ENCODE data around the gene TNFAIP2.
"Not testable (repeated sequence)": the region's sequence is repeated elsewhere in the genome, so short reads cannot be mapped to it uniquely, and the experiment has no call there.

The TNFAIP2 gene

DNA sequence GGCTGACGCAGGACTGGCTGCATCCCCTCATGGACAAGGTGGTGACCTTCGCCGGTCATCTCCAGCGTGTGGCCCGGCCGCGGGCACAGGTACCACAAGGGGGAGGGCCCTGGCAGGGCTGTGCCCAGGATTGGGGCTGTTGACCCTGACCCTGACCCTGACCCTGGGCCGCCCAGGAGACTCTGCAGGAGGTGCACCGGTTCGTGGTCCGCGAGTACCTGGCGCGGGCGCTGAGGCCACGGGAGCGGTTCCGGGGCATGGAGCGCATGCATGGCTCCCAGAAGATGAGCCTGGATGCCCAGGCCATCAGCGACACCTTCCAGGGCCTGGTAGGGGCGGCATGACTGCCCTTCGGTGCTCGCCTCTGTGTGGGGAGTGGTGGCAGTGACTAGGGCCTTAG is 15.8 kb upstream of the TNFAIP2 start:
- DNase-seq (ENCODE audit: low read depth in 3 of 3) = no peak

DNA sequence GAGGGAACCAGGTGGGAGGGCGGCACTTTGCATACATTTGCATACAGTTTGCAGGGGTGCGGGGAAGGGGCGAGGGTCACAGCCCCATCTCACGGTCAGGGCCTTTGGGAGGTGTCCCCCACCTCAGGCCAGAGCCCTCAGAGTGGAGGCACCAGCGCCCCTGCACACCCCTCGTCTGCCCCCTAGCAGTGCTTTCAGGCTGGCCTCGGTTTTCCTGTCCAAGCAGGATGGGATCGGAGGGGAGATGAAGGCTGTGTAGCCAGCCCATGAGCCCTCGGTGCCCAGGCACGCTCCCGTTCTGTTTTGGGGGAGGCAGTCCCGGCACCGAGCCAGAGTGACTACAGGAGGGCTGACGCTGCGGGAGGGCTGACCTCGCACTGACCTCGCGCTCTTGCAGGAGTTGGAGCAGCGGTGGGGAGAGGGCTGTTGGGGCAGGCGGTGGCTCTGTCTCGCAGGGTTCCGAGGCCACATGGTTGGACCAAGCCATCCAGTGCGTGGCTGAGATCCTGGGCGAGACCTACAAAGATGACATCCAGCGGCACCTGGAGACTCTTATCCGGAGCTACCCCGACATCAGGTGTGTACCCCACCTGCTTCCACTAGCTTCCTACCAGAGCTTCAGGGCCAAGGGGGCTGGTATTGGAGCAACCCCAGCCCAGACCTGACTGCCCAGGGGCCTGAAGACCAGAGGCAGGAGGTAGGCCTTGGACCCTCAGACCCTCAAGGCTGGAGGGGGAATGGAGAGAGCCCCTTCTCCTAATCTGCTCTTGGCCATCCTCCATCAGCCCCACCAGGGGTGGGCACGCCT is 15.1 kb upstream of the TNFAIP2 start:
- no peak for DNase-seq (ENCODE audit: low read depth in 3 of 3)

DNA sequence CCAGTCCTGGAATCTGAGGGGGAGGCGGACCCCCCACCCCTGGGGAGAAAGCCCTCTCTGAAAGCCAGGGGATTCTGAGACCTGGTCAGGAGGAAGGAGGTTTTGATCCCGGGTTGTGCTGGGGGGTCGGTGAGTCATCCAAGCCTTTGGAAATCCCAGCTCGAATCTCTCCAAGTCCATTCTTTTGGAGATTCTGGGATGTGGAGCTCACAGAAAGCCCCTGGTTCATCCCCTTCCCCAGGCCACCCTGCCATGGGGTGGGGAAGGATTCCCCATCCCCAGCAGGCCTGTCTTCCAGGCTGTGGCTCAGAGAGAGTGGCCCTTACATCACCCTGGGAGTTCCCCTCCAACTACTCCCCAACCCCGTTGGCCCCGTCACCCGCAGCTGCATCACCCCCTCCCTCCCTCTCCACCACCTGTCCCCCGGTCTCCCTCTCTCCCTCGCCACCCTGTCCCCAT is 14.5 kb upstream of the TNFAIP2 start:
- DNase-seq (ENCODE audit: low read depth in 3 of 3) = no peak

DNA sequence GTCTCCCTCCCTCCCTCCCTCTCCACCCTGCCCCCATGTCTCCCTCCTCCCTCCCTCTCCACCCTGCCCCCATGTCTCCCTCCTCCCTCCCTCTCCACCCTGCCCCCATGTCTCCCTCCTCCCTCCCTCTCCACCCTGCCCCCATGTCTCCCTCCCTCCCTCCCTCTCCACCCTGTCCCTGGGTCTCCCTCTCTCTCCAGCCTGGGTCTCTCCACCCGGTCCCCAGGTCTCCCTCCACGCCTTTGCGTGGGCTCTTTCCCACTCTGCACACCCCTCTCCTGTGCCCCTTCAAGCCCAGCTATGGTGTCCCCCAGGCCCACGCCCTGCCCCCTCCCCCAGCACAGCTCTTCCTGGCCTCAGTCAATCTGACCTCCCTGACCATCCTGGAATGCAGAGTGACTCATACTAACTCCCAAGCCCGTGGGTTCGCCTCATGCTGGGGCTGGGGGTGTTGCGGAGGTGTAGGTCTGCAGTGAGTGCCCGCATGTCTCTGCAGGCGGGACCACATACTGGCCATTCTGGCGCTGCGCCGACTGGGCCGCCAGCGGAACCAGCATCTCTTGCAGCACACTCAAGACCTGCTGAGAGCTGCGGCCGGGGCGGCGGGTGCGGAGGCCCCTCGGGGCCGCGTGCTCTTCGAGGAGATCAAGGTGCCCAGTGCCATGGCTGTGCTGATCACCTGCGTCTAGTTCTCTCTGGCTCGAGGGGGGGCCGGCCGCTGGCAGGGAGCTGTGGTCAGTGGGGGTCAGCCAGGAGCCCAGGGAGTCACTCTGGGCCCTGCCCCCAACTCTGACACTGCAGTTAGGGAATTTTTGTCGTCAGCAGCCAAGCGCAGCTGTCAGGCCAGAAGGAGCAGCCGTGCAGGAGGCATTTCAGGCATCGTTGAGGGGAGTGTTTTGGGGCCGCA is 13.5 kb upstream of the TNFAIP2 start:
- DNase-seq (ENCODE audit: low read depth in 3 of 3) = no peak

DNA sequence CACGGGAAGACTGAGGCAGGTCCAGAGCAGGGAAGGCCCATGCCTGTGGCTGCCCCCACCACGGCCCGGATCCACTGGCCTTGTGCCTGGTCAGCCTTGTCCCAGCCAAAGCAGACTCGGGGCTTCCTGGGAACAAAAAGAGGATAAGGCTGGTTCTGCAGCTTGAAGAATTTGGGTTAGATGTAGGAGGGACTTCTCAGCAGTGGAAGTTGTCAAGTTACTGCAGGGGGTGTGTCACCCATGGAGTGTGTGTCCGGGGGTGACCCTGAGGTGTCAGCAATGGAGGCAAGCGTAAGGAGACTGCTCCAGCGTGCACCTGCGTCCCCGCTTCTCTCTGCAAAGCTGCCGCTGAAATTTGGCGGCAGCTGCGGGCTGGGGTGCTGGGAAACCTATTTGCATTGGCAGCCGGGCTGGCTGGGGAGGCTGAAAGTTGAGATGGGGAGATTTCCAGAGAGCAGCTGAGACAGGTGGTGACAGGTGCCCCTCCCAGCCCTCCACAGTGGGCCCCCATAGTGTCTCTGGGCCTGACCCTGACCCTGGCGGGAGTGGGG is 12.5 kb upstream of the TNFAIP2 start:
- DNase-seq (ENCODE audit: low read depth in 3 of 3) = no peak

DNA sequence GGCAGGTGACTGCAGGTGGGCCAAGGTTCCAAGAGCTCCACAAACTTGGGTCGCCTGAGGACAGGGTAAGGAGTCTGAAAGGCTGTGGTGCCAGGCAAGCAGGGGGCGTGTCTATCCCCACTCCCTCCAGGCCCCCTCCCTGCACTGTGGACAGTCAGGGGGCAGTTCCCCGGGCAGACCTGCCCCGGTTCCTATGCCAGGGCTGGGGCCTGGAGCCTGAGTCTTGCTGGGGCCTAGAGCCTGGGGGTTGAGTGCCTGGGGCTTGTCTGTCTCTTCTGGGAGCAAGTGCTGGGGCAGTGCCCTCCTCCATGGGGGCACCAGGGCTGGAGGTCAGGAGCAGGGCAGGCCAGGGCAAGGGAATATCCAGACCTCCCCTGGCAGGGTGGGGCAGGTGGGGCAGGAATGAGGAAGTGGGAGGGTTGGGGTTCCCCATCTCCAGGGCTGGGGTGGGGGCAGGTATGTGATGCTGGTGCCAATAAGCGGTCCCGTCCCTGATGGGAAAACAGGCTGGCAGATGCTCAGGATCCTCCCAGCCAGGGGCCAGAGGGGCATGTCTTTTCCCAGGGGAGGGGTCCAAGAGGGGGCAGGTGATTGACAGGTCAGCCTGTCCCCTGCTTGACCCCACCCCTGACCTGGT is 11.9 kb upstream of the TNFAIP2 start:
- no peak for DNase-seq (ENCODE audit: low read depth in 3 of 3)

DNA sequence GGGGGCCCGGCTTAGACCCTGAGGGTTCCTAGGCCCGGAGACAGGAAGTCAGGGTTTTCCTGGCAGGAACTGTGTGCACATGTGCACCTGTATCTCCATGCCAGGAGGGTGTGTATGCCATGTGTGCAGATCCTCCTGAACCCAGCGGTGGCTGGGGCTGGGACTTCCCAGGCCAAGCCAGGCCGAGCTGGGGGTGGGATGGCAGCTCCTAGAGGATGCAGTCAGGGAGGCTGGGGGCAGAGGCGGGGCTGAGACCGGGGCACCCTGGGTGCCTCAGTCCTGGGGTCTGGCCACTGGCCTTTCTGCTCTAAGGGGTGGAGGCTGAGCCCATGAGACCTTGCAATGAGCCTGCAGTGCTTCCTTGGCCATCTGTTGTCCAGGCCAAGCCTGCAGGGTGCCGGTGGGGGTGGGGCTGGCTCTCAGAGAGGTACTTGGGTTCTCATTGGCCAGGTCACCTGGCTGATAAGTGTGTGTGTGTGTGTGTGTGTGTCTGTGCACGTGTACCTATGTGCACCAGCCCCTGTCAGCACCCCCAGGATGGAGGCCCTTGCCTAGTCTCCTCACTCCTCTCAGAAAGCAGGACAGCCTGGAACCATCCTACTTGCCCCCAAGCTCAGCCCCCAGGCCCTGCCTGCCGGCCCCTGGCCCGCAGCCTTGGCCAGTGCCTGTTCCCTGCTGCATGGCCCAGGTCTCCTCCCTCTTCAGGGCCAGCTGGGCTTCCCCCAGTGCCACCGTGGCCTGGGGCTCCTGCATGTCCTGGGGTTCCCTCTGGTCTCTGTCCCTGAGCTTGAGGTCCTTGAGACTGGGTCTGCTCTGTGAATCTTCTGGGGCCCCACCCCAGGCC is 10.6 kb upstream of the TNFAIP2 start:
- no peak for DNase-seq (ENCODE audit: low read depth in 3 of 3)

DNA sequence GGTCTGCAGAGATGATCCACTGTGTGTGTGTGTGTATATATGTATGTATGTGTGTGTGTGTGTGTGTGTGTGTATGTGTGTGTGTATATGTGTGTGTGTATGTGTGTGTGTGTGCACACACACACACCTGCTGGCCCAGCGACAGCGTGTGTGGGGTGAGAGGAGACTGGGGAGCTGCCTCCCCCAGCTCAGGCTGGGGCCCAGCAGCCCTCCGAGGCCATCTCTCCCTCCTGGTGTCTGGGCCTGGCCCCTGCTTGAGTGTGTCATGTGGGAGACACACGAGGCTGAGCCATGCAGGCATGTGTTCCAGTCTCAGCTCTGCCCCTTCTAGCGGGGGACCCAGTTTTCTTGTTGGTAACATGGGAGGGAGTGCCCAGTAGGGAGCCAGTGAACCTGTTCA is 10.0 kb upstream of the TNFAIP2 start:
- DNase-seq (ENCODE audit: low read depth in 3 of 3) = no peak

DNA sequence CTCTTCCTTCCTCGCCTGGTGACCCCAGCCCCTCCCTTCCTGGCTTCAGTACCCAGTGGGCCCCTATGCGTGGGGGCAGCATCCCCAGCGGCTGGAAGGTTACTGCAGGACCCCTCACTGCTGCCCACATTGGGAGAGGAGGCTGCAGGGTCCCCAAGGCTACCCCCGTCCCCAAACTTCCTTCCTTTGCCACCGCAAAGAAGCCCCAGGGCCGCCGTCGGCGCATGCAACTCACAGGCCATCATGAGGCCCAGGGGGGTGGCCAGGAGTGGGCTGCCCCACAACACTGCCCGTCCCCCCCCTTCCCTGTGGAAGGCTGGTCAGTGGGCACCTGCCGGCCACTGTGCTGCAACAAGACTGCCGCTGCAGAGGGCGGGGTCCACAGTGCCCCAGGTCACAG is 9.5 kb upstream of the TNFAIP2 start:
- no peak for DNase-seq (ENCODE audit: low read depth in 3 of 3)

DNA sequence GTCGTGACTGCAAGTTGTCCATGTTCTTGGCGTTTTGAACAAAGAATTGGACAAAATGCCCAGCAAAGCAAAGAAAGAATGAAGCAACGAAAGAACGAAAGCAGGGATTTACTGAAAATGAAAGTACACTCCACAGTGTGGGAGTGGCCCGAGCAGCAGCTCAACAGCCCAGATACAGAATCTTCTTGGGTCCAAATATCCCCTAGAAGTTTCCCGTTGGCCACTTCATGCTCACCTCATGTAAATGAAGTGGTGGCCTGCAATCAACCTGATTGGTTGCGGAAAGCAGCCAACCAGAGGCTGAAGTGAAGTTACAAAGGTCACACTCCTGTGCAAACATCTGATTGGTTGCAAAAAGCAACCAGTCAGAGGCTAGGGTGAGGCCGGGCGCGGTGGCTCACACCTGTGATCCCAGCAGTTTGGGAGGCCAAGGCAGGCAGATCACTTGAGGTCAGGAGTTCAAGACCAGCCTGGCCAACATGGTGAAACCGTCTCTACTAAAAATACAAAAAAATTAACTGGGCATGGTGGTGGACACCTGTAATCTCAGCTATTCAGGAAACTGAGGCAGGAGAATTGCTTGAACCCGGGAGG is 8.1 kb upstream of the TNFAIP2 start:
- not testable (repeated sequence) for DNase-seq (ENCODE audit: low read depth in 3 of 3)

DNA sequence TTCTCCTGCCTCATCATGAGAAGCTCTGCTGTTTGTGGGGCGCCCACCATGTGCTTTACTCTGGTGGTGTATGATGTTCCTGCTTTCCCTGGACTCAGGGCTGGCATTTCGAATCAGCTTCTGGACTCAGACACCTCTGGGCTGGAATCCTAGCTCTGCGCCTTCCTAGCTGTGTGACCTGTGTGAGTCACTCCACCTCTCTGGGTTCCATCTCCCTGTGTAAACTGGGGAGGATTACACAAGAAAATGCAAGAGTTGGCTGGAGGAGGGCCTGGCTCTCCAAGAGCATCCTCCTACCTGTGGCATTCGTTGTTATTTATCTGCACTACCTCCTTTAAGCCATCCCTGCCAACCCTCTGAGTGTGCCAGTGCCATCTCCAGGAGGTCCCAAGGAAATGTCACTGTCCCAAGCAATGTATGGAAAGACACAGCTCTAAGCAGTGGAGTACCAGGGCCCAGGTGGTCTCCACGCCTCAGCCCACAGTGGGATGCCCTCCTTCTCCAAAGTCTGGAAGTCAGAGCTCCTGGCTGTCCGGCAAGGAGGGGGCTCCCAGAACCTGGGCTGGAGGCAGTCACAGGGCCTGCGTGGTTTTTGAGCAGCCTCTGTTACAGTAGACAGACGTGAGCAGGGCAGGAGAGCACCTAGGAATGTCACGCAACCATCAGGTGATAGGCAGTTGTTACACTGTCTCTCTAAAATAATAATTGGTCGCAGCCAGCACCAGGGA is 7.3 kb upstream of the TNFAIP2 start:
- DNase-seq (ENCODE audit: low read depth in 3 of 3) = no peak

DNA sequence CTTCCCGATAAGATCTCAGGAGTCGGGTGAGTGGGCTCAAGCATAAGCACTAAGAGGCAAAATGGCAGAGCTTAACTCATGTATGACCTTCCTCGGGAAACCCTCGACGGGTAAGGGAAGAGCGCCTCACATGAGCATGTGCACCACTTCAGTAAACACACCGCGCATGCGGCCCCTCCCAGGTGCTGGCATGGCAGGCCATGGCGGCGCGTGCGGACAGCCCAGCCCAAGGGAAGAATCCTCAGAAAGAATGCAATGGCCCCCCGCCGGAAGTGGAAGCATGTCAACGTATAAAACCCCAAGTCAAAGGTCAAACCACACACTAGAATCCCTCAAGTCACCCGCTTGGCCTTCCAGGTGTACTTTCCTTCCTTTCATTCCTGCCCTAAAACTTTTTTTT is 6.6 kb upstream of the TNFAIP2 start:
- DNase-seq (ENCODE audit: low read depth in 3 of 3) = no peak

DNA sequence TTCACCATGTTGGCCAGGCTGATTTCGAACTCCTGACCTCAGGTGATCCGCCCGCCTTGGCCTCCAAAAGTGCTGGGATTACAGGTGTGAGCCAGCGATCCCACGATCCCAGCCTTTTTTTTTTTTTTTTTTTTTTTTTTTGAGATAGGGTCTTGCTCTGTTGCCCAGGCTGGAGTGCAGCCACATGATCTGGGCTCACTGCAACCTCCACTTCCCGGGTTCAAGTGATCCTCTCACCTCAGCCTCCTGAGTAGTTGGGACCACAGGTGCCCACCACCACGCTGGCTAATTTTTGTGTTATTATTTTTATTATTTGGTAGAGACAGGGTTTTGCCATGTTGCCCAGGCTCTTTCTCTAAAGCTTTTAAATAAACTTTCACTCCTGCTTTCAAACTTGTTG is 5.8 kb upstream of the TNFAIP2 start:
- not testable (repeated sequence) for DNase-seq (ENCODE audit: low read depth in 3 of 3)

DNA sequence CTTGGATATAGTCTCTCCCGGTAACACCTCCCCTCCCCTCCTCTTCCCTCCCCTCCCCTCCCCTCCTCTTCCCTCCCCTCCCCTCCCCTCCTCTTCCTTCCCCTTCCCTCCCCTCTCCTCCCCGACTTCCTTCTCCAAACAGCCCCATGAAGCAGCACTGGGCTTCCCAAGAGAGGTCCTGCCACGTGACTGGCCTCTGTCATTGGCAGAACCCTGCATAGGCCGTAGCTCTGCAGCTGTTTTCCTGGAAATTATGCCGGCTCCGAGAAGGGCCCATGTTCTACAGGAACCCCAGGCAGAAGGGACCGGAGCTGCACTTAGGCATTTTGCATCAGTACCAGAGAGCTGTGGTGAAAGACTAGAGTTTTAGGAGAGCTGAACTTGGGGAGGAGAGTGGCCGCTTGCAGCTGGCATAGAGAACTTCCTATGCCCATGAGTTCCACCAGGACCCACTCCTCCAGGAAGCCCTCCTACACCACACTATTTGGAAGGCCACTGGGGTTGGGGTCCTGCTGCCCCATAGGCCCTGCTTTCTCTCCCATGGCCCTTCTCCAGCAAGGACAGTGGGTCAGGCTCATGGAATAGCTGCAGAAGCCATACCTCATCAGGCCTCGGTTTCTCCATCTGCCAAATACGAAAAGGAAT is 5.1 kb upstream of the TNFAIP2 start:
- no peak for DNase-seq (ENCODE audit: low read depth in 3 of 3)

DNA sequence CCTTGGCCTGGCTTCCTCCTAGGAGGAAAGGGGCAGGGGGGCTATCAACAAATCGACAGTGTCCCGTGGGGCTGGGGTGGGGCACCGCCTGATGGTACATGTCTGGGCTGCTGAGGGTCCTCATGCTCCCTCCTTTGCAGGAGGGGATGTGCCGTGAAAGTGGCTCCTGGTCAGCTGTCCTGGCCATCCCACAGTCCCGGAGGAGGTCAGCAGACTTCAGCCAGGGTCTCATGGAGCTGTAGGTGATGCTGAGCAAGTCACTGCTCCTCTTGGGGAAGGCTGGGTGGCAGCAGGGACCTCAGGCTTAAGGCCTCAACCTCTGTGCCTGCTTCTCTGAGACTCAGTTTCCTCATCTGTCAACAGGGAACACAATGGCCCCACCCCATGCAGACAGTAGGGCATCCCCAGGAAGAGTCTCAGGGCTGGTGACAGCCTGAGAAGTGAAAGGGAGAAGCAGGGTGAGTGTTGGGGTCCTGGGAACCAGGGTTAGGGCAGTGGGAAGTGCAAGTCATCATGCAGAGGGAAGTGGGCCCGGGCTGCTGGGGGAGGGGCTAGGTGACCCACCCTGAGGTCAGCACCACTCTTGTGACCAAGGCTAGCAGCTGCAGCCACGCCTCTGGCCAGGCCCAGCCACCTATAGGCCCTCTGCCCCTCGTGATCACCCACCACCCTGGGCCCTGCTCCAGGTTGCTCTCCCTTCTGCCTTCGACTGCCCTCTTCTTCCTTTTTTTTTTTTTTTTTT is 4.4 kb upstream of the TNFAIP2 start:
- no peak for DNase-seq (ENCODE audit: low read depth in 3 of 3)

DNA sequence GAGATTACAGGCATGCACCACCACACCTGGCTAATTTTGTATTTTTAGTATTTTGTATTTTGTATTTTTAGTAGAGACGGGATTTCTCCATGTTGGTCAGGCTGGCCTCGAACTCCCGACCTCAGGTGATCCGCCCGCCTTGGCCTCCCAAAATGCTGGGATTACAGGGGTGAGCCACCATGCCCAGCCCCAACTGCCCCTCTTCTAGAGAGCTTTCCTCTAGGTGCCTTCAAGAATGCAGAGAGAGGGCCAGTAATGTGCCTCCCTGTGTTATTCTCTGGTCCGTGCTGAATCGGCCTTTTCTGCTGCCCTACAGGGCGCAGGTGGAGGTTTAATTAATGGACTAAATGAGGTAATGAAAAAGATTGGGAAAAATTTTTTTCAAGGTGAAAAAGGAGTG is 3.7 kb upstream of the TNFAIP2 start:
- DNase-seq (ENCODE audit: low read depth in 3 of 3) = not testable (repeated sequence)

DNA sequence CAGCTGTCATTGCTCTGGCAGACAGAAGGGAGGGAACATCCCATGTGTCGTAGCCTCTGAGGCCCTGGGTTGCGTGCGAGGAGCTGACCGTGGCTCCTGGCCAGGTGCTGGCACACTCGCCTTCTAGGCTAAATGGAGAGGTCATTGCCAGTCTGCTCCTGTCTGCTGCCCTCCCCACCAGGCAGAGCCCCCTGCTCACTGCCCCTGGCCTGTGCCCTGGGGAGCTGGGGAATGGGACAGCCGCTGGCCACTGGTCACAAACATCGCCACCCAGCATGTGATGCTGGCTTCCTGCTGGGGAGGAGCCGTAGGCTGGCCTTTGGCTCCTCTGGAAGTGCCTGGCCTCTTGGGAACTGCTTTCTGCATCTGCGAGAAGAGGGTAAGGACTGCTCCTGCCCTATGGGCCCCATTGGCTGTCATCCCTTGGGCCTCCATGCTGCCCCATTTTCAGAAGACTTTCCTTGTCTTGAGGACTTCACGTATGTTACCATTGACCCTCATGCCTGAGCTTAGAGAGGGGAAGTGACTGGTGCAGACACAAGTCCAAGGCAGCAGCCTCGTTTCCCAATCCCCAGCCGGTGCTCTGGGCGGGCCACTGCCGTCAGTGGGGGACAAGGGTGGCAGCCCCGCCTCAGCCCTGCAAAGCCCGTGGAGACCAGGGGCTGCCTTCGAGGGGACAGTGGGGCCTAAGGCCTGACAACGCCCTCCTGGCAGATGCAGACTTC is 2.0 kb upstream of the TNFAIP2 start:
- DNase-seq (ENCODE audit: low read depth in 3 of 3) = no peak

Data from stimulated activated CD4-positive, alpha-beta T cell treated with anti-CD3 and anti-CD28 coated beads, TNF-alpha, amount 100 ng/mL, for 48 hours (primary cell).